Prostate gland (tissue), 2 donors: ENCODE measurements around the gene CLK3.

Experiments
- POLR2AphosphoS5 ChIP-seq: sonication (generic); formaldehyde crosslinking; IDR thresholded peaks from one replicate; pipeline ENCODE4 v1.6.1; 2017; ENCODE audit warnings: antibody characterized with exemption
- TF ChIP-seq, protein P1 (sequence below), 4 experiments: fragments of 200-600 bp in 2 of 4; fragments of 450-650 bp in 2 of 4; sonication (generic) in 2 of 4; IDR thresholded peaks; 1 replicate in 3 of 4; 2 replicates in 1 of 4; pipeline ENCODE4 v1.5.1; 2016 to 2019; ENCODE audit warnings: antibody characterized with exemption in 4 of 4, mild to moderate bottlenecking in 2 of 4, moderate library complexity in 2 of 4

DNA sequence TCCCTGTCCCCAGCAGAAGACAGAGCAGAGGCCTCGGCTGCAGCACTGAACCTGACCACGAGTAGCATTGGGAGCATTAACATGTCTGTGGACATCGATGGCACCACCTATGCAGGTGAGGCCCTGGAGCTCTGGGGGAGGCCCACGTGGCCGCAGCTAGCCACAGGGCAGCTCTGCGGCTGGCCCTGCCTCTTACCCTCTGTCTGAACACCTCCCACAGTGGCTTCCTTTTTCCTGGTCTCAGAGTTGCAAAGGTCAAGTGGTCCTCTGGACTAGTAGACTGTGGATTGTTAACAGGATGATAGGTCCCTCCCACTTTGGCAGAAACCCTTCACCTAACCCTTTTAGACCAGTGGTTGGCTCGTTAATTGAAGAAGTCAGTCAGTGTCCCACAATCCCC is 22.5 kb upstream of the CLK3 start:
- TF ChIP-seq POLR2AphosphoS5: no peak
- TF ChIP-seq, protein P1, sequence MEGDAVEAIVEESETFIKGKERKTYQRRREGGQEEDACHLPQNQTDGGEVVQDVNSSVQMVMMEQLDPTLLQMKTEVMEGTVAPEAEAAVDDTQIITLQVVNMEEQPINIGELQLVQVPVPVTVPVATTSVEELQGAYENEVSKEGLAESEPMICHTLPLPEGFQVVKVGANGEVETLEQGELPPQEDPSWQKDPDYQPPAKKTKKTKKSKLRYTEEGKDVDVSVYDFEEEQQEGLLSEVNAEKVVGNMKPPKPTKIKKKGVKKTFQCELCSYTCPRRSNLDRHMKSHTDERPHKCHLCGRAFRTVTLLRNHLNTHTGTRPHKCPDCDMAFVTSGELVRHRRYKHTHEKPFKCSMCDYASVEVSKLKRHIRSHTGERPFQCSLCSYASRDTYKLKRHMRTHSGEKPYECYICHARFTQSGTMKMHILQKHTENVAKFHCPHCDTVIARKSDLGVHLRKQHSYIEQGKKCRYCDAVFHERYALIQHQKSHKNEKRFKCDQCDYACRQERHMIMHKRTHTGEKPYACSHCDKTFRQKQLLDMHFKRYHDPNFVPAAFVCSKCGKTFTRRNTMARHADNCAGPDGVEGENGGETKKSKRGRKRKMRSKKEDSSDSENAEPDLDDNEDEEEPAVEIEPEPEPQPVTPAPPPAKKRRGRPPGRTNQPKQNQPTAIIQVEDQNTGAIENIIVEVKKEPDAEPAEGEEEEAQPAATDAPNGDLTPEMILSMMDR (IDR thresholded peaks at IDR 0.05): no peak
